ENCODE data around the gene C1orf167. TPM values are rescaled to one million over a fixed set of nuclear protein-coding genes. Genes with fewer than 3 reads are reported as not detected.
"Not testable (repeated sequence)": the region's sequence is repeated elsewhere in the genome, so short reads cannot be mapped to it uniquely, and the experiment has no call there.

Gene C1orf167
- total RNA-seq, 2 donors from 2014 or later, result 2.1 to 2.3 TPM

GRCh38 chr1:11792106-11792505, 30.1 kb downstream of the C1orf167 start:
- intact Hi-C loops (cut with DNase I), result no loop called here
- peak; percentile 62 for DNase-seq (ENCODE audit: low spot score)

GRCh38 chr1:11793819-11794218, 31.8 kb downstream of the C1orf167 start:
- intact Hi-C loops (cut with DNase I), result no loop called here
- peak; percentile 67 for DNase-seq (ENCODE audit: low spot score)

- intact Hi-C loops (cut with DNase I), result no loop called here
- peak; percentile 72 for DNase-seq (ENCODE audit: low spot score)
Measured at GRCh38 chr1:11794446-11795237, 32.6 kb downstream of the C1orf167 start.

GRCh38 chr1:11795238-11795890, 33.4 kb downstream of the C1orf167 start:
- peak; percentile 20 for DNase-seq (ENCODE audit: low spot score)
- intact Hi-C loops (cut with DNase I), result no loop called here

GRCh38 chr1:11796036-11796828, 34.2 kb downstream of the C1orf167 start:
- peak; percentile 69 for DNase-seq (ENCODE audit: low spot score)
- intact Hi-C loops (cut with DNase I), result no loop called here

GRCh38 chr1:11797525-11798216, 35.7 kb downstream of the C1orf167 start:
- intact Hi-C loops (cut with DNase I), result no loop called here
- peak; percentile 93 for DNase-seq (ENCODE audit: low spot score)

GRCh38 chr1:11799099-11799498, 37.1 kb downstream of the C1orf167 start:
- intact Hi-C loops (cut with DNase I), result no loop called here
- DNase-seq (ENCODE audit: low spot score), result peak; percentile 53

- DNase-seq (ENCODE audit: low spot score), result peak; percentile 18
Measured at GRCh38 chr1:11799896-11800295, 37.9 kb downstream of the C1orf167 start.

GRCh38 chr1:11800391-11800755, 38.4 kb downstream of the C1orf167 start:
- intact Hi-C loops (cut with DNase I), result no loop called here
- no peak for DNase-seq (ENCODE audit: low spot score)

More at GRCh38 chr1:11799896-11800295, 37.9 kb downstream of the C1orf167 start:
- intact Hi-C loops (cut with DNase I), result no loop called here

- DNase-seq (ENCODE audit: low spot score), result peak; percentile 74
- intact Hi-C loops (cut with DNase I), result no loop called here
Measured at GRCh38 chr1:11800756-11801433, 38.9 kb downstream of the C1orf167 start.

GRCh38 chr1:11802616-11802972, 40.6 kb downstream of the C1orf167 start:
- intact Hi-C loops (cut with DNase I), result no loop called here

GRCh38 chr1:11802973-11803885, 41.2 kb downstream of the C1orf167 start:
- DNase-seq (ENCODE audit: low spot score), result peak; percentile 98
- intact Hi-C loops (cut with DNase I), result no loop called here

More at GRCh38 chr1:11802616-11802972, 40.6 kb downstream of the C1orf167 start:
- peak; percentile 79 for DNase-seq (ENCODE audit: low spot score)

GRCh38 chr1:11803924-11804665, 42.1 kb downstream of the C1orf167 start:
- DNase-seq (ENCODE audit: low spot score), result peak; percentile 40
- intact Hi-C loops (cut with DNase I), result not testable (repeated sequence)

- peak; percentile 81 for DNase-seq (ENCODE audit: low spot score)
- intact Hi-C loops (cut with DNase I), result no loop called here
Measured at GRCh38 chr1:11804666-11805421, 42.9 kb downstream of the C1orf167 start.

GRCh38 chr1:11805422-11806306, 43.7 kb downstream of the C1orf167 start, which contains the start of the genes CLCN6 and MTHFR:
Gene CLCN6 (plus strand): TSS chr1:11806191. CDS start chr1:11806263, 72 bp downstream.
Gene MTHFR (minus strand): TSS chr1:11805964. CDS start chr1:11803116, 2,848 bp downstream.
- peak; percentile 100 for DNase-seq (ENCODE audit: low spot score)
- intact Hi-C loops (cut with DNase I), result no loop called here
